ENCODE data around the gene ANO7. TPM values are rescaled to one million over a fixed set of nuclear protein-coding genes. Genes with fewer than 3 reads are reported as not detected.

Gene ANO7
- polyA plus RNA-seq, 1 donor from 2014 or later: not detected

- Histone ChIP-seq H3K27me3 (ENCODE audit: insufficient read depth, low read depth, low read length) (no peaks in the 10 kb centered on the region), H3K9me3 (ENCODE audit: low read length) (no peaks in the 10 kb centered on the region), H3K79me2 (replicated peaks; ENCODE audit: insufficient read depth, low read length) (no peaks in the 10 kb centered on the region), H3K9me2 (ENCODE audit: insufficient read depth, low read length) (no peaks in the 10 kb centered on the region), H4K20me1 (ENCODE audit: insufficient read depth) (no peaks in the 10 kb centered on the region), H3K4me2 (ENCODE audit: low read length) (no peak overlapping the region), H3K4me3 (ENCODE audit: low read length) (no peak overlapping the region), H3K36me3 (ENCODE audit: insufficient read depth, low read length) (peaks cover 3% of the 10 kb centered on the region), H3F3A (ENCODE audit: insufficient read depth, low read length, poor library complexity, severe bottlenecking) (no peaks in the 10 kb centered on the region), H2AFZ (ENCODE audit: low read depth, low read length) (no peak overlapping the region), H3K27ac (ENCODE audit: low read length) (no peak overlapping the region), H3K9ac (ENCODE audit: low read length) (no peak overlapping the region)
- TF ChIP-seq SMC3 (conservative IDR thresholded peaks at IDR 0.05; ENCODE audit: poor library complexity) (no peak), REST (IDR thresholded peaks at IDR 0.05; ENCODE audit: borderline replicate concordance) (no peak), RAD21 (conservative IDR thresholded peaks at IDR 0.05) (no peak), CTCF (IDR thresholded peaks at IDR 0.05; ENCODE audit: poor library complexity, severe bottlenecking) (no peak), EP300 (conservative IDR thresholded peaks at IDR 0.05; ENCODE audit: poor library complexity, severe bottlenecking) (no peak), EZH2 (IDR thresholded peaks at IDR 0.05; ENCODE audit: borderline replicate concordance, insufficient read depth, low read length, poor library complexity, severe bottlenecking) (no peak), POLR2AphosphoS5 (IDR thresholded peaks at IDR 0.05) (no peak), MXI1 (conservative IDR thresholded peaks at IDR 0.05; ENCODE audit: poor library complexity, severe bottlenecking) (no peak), TAF1 (IDR thresholded peaks at IDR 0.05; ENCODE audit: low read depth) (no peak)
Observed at GRCh38 chr2:241260911-241261310, 72.4 kb downstream of the ANO7 start.

DNA sequence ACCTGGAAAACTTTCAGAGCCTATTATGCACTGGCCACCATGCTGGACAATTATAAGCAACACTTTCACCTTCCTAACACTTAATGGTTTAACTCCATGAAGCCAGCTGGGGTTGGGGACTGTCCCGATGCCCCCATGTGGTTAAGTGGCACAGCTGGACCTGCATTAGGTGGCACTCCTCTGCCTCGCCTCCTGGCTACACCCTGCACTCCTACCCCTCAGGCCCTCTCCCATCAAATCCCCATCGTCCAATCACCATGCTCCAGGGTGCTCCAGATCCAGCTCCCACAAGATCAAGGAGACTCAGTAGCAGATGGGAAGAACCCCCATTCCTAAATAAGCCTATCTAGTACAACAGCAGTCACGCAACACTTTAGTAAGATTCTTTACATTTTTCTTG is 73.2 kb downstream of the ANO7 start:
- no peaks in the 10 kb centered on the region for H3F3A ChIP-seq (ENCODE audit: insufficient read depth, low read length, poor library complexity, severe bottlenecking)
- no peak overlapping the region for H3K4me2 ChIP-seq (ENCODE audit: low read length)
- H3K27me3 ChIP-seq (ENCODE audit: insufficient read depth, low read depth, low read length): no peaks in the 10 kb centered on the region
- no peak overlapping the region for H3K4me3 ChIP-seq (ENCODE audit: low read length)
- no peaks in the 10 kb centered on the region for H3K9me3 ChIP-seq (ENCODE audit: low read length)
- H3K79me2 ChIP-seq (replicated peaks; ENCODE audit: insufficient read depth, low read length): no peaks in the 10 kb centered on the region
- no peak overlapping the region for H3K9ac ChIP-seq (ENCODE audit: low read length)
- H3K27ac ChIP-seq (ENCODE audit: low read length): no peak overlapping the region
- H3K9me2 ChIP-seq (ENCODE audit: insufficient read depth, low read length): no peaks in the 10 kb centered on the region
- no peaks in the 10 kb centered on the region for H4K20me1 ChIP-seq (ENCODE audit: insufficient read depth)
- H2AFZ ChIP-seq (ENCODE audit: low read depth, low read length): no peak overlapping the region
- TF ChIP-seq SMC3 (conservative IDR thresholded peaks at IDR 0.05; ENCODE audit: poor library complexity): no peak
- no peak for TF ChIP-seq REST (IDR thresholded peaks at IDR 0.05; ENCODE audit: borderline replicate concordance)
- no peak for TF ChIP-seq EP300 (conservative IDR thresholded peaks at IDR 0.05; ENCODE audit: poor library complexity, severe bottlenecking)
- TF ChIP-seq CTCF (IDR thresholded peaks at IDR 0.05; ENCODE audit: poor library complexity, severe bottlenecking): no peak
- no peak for TF ChIP-seq EZH2 (IDR thresholded peaks at IDR 0.05; ENCODE audit: borderline replicate concordance, insufficient read depth, low read length, poor library complexity, severe bottlenecking)
- TF ChIP-seq TAF1 (IDR thresholded peaks at IDR 0.05; ENCODE audit: low read depth): no peak
- no peak for TF ChIP-seq POLR2AphosphoS5 (IDR thresholded peaks at IDR 0.05)
- no peak for TF ChIP-seq RAD21 (conservative IDR thresholded peaks at IDR 0.05)
- no peak for TF ChIP-seq MXI1 (conservative IDR thresholded peaks at IDR 0.05; ENCODE audit: poor library complexity, severe bottlenecking)
- no peaks in the 10 kb centered on the region for H3K36me3 ChIP-seq (ENCODE audit: insufficient read depth, low read length)

Measured in neural cell (in vitro differentiated cells).